ENCODE data around the gene PTPRD. TPM values are rescaled to one million over a fixed set of nuclear protein-coding genes. Genes with fewer than 3 reads are reported as not detected.

Gene PTPRD
- total and polyA plus RNA-seq, 2 of the 4 experiments (the other 2 are of a cell fraction): 0.07 to 0.18 TPM

- Histone ChIP-seq H3K4ac (ENCODE audit: low read depth, low read length) (no peak overlapping the region), H3K9me1 (ENCODE audit: insufficient read depth, low read length) (no peaks in the 10 kb centered on the region), H3K27me3 (ENCODE audit: control insufficient read depth, insufficient read depth, low read length) (no peaks in the 10 kb centered on the region), H2AK5ac (ENCODE audit: low read depth, low read length) (no peak overlapping the region), H2BK120ac (ENCODE audit: low read depth, low read length) (no peak overlapping the region), H3K4me2 (ENCODE audit: low read depth, low read length) (no peak overlapping the region), H2AK9ac (replicated peaks; ENCODE audit: low read depth, low read length, poor library complexity) (no peak overlapping the region), H3K14ac (replicated peaks; ENCODE audit: low read depth, low read length) (no peak overlapping the region), H2BK20ac (ENCODE audit: low read depth, low read length) (no peak overlapping the region), H3K18ac (ENCODE audit: low read depth, low read length) (no peak overlapping the region), H3K9me3 (ENCODE audit: control insufficient read depth, insufficient read depth, low read length) (no peaks in the 10 kb centered on the region), H2BK15ac (ENCODE audit: low read depth, low read length) (no peak overlapping the region), H3K4me3 (ENCODE audit: insufficient read depth, low read depth, low read length) (no peak overlapping the region), H3K36me3 (ENCODE audit: control insufficient read depth, insufficient read depth, low read length) (no peaks in the 10 kb centered on the region), H2BK5ac (ENCODE audit: low read depth, low read length, poor library complexity, severe bottlenecking) (no peak overlapping the region), H3K56ac (ENCODE audit: extremely low read depth, insufficient read depth, low read length) (no peak overlapping the region), H4K20me1 (ENCODE audit: insufficient read depth, low read length) (no peaks in the 10 kb centered on the region), H2AFZ (replicated peaks; ENCODE audit: low read length, poor library complexity) (no peak overlapping the region), H3K27ac (ENCODE audit: insufficient read depth, low read length) (no peak overlapping the region), H4K91ac (ENCODE audit: insufficient read depth, low read depth, low read length) (no peak overlapping the region), H4K8ac (ENCODE audit: low read depth in 2 of 2, low read length in 2 of 2) (no peak overlapping the region), H3K79me1 (ENCODE audit: low read depth in 1 of 2, low read length in 2 of 2) (no peaks in the 10 kb centered on the region), H3K9ac (ENCODE audit: low read depth, low read length) (no peak overlapping the region), H3K4me1 (ENCODE audit: control insufficient read depth, insufficient read depth, low read length) (no peaks in the 10 kb centered on the region), H4K5ac (ENCODE audit: low read depth, low read length) (no peak overlapping the region), H3K23ac (ENCODE audit: low read depth, low read length) (no peak overlapping the region)
- ChIA-PET CTCF (no interaction called here), POLR2A (ENCODE audit: unreplicated experiment) (no interaction called here)
- TF ChIP-seq USF2 (IDR thresholded peaks at IDR 0.05; ENCODE audit: low read depth, low read length) (no peak), CTCF (conservative IDR thresholded peaks at IDR 0.05; ENCODE audit: low read depth, low read length) (no peak), FOS (IDR thresholded peaks at IDR 0.05; ENCODE audit: low read depth, low read length) (no peak), SMC3 (IDR thresholded peaks at IDR 0.05; ENCODE audit: low read depth, low read length) (no peak), POLR2A (IDR thresholded peaks at IDR 0.05; ENCODE audit: low read depth, low read length) (no peak), CHD1 (IDR thresholded peaks at IDR 0.05; ENCODE audit: low read depth, low read length) (no peak), MAFK (IDR thresholded peaks at IDR 0.05; ENCODE audit: low read depth, low read length) (no peak), RFX5 (IDR thresholded peaks at IDR 0.05; ENCODE audit: low read depth, low read length) (no peak), ELK1 (IDR thresholded peaks at IDR 0.05; ENCODE audit: borderline replicate concordance, low read depth, low read length) (no peak), BHLHE40 (IDR thresholded peaks at IDR 0.05; ENCODE audit: low read depth, low read length) (no peak), MXI1 (IDR thresholded peaks at IDR 0.05; ENCODE audit: borderline replicate concordance, low read depth, low read length) (no peak), MAZ (IDR thresholded peaks at IDR 0.05; ENCODE audit: borderline replicate concordance, low read depth, low read length) (no peak), RCOR1 (IDR thresholded peaks at IDR 0.05; ENCODE audit: insufficient replicate concordance, low read length) (no peak), CEBPB (IDR thresholded peaks at IDR 0.05; ENCODE audit: low read depth, low read length) (no peak), NFE2L2 (IDR thresholded peaks at IDR 0.05; ENCODE audit: low read depth, low read length) (no peak), RAD21 (IDR thresholded peaks at IDR 0.05; ENCODE audit: low read length) (no peak)
- dilution Hi-C loops (cut with HindIII; ENCODE audit: low sequenced_read_pairs, unreplicated experiment): no loop called here
- no TSS peak for BruUV-seq (replicated peaks)
- in situ Hi-C loops (cut with MboI; ENCODE audit: low sequenced_read_pairs): no loop called here
- intact Hi-C loops (cut with micrococcal nuclease): no loop called here
- no peak for ATAC-seq (ENCODE audit: low read depth)
- DNase-seq: no peak
- no CpG with 5 or more reads among the region's 2 CpGs for WGBS, 2 experiments (ENCODE audit: extremely low coverage in 2 of 2, insufficient read length in 1 of 2)
Observed at GRCh38 chr9:10236161-10236560, 376.6 kb downstream of the PTPRD start.
